GM18520 (cell line): ENCODE data around the gene MYO1E.
A peak's percentile ranks its signal among the peaks of the same experiment; 100 is the strongest.

ENCODE experiments used
- ATAC-seq: cut with Tn5 transposase; IDR thresholded peaks from one replicate; pipeline ENCODE4 v1.9.1; 2021; ENCODE audit not compliant: unreplicated experiment

The MYO1E gene

DNA sequence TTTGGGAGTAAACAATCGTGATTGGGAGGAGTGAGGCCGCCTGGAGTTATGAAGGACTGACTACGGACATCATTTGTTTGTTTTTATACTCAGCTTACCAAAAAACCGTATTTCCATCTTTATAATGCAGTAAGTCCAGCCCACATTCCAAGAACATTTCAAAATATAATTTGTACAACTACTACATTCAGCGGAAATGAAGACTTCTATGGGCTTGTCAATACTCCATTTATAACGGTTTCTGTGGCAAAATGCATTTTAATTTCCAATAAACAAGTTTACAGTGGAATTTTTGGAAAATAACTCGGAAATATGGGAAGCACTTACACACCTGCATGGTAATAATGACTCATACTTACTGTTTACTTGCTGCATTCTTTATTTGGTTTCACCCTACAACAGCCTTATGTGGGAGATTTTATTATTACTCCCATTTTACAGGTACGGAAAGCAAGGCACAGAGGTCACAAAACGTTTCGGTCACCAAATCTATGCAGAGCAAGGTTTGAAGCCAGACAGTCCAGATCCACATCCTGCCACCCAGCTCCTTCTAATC is 103.7 kb downstream of the MYO1E start:
- no peak for ATAC-seq

DNA sequence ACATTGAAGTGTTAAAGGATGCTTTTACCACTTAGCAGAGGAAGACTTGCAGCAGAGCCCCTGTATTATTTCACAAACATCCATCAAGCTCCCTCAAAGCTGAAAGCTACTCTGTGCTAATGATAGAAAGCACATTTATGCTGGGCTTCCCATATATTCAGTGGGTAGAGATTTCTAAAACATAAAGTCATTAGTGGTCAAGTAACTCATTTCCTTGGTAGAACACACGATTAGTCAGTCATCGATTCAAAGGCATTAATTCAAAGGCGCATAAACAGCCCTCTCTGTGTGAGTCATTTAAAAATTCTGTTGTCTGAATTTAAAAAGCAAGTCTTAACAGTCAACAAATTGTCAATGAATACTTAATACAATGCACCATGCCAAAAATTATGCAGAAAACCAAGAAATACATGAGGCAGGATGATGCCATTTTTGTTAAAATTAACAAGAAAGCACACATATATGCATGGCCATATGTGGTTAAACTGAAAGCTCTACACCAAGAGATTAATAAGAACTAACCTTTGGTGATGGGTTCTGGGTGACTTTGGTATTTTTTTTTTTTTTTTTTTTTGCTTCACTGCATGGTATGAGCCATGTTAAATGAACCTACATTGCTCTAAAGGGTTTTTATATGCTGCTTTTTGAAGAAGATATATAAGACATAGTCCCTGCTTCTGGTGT is 104.4 kb downstream of the MYO1E start:
- ATAC-seq = no peak

DNA sequence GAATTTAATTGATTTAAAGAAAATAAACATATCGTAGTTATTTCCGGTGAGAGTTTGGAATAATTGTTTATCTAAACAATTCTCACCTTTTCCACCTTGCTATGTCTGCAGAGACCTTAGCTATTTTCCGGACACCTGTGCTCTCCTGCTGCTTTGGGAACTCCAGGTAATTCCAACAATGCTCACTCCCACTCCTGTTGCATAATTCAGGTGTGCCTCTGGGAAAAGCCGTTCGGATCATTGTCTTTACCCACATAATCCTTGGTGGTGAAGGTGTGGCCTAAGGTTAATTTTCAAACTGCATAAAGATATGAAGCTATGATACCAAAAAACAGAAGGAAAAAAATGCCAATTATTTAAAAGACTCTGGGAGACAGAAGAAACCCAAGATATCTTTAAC is 106.6 kb downstream of the MYO1E start:
- no peak for ATAC-seq

DNA sequence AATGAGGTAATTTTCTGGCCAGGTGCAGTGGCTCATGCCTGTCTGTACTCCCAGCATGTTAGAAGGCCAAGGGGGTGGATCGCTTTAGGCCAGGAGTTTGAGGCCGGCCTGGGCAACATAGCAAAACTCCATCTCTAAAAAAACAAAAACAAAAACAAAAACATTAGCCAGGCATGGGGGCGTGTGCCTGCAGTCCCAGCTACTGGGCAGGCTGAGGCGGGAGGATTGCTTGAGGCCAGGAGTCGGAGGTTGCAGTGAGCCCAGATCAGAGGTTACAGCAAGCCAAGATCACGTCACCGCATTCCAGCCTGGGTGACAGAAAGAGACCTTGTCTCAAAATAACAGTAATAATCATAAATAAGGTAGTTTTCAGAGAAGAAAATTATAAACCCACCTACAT is 110.4 kb downstream of the MYO1E start:
- ATAC-seq = no peak

DNA sequence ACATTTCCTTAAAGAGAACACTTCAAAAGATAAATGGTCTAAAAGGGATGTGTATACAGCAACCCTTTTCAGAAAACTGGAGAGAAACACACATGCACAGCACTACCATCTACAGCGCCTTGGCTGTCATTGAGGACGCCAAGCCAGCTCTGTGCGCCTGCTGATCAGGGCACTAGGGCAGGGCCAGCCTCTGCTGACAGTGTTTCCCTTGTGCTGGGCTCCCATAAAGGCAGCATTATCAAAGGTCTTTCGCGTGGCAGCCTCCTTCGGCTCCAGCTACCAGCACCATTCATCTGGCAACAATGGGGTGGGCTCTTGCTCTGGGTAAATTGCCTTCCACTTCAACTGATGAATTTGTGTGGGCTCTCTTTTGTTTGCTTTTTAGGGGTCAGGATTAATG is 112.6 kb downstream of the MYO1E start:
- ATAC-seq = no peak

DNA sequence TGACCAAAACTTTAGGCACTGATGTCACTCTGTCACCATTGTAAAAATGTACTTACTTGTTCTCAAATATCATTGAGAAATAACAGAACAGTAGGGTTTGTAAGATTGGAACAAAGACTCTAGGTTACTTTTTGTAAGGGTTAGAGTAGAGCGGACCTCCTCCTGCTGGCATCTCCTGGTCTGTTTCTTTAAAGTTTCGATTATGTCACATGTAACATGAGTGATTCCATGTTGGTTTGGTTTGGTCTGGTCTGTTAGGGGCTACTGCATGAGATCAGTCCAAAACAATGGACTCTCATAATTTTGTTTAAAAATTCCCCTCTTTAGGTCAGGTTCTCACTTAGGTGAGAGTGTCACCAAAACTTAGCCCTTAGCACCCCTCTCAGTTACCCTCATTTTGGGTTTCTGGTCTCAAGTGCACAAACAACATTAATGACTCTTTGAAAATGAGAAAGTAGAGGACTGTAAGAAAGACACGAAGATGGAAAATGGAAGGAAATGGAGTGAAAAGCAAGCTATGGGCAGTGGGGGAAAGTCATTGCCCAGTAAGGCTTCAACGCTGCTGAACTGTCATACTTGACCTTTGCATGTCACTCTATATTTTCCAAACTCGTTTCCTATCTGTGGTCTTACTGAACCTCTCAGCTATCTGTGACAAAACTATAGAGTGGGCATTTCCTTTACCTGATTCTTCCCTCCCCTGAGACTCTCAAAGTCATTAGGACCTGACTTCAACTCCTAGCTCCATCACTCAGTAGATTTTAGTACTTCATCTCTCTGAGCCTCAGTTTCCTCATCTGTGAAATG is 113.3 kb downstream of the MYO1E start:
- ATAC-seq = no peak

DNA sequence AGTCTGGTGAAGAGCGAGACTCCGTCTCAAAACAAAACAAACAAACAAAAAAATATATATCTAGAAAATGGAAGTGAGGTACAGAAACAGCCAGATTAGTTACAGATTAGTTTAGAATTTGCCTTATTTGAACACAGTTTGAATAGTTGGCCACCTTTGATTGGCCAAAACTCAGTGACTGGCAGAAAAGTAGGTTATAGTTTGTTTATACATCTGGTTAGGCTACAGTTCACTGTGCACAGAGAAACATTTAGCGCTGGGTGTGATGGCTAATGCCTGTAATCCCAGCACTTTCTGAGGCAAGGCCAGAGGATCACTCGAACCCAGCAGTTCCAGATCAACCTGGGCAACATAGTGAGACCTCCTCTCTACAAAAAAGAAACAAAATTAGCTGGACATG is 114.4 kb downstream of the MYO1E start:
- no peak for ATAC-seq

DNA sequence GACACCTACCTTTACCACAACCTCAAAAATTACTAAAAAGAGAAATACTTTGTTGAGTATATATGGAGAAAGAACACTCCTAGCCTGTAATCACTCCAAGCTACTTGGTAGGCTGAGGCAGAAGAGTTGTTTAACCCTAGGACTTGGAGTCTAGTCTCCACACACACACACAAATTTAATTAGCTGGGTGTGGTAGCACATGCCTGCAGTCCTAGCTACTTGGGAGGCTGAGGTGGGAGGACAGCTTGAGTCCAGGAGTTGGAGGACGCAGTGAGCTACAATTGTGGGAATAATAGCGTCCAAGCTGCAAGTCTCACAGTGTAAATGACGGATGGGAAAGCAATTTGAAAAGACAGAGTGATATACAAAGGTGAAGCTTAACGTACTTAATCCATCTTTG is 115.5 kb downstream of the MYO1E start:
- ATAC-seq = no peak

DNA sequence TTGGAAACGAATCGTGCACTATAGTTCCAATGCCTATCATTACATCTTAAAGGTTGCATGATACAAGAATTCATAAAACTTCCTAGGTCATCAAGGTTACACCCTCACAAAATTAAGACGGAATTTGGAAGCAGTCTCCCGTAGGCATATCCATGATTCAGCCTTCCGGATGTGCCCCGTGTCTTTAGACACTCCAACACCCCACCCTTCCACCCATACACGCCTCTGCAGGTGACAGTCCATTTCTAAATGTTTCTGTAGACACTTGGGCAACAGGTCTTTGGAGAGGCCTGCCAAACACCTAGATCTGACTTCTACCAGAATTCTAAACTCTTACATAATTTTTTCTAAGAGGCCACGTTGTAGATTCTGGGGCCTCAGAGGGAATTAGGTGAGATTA is 116.2 kb downstream of the MYO1E start:
- ATAC-seq = no peak

DNA sequence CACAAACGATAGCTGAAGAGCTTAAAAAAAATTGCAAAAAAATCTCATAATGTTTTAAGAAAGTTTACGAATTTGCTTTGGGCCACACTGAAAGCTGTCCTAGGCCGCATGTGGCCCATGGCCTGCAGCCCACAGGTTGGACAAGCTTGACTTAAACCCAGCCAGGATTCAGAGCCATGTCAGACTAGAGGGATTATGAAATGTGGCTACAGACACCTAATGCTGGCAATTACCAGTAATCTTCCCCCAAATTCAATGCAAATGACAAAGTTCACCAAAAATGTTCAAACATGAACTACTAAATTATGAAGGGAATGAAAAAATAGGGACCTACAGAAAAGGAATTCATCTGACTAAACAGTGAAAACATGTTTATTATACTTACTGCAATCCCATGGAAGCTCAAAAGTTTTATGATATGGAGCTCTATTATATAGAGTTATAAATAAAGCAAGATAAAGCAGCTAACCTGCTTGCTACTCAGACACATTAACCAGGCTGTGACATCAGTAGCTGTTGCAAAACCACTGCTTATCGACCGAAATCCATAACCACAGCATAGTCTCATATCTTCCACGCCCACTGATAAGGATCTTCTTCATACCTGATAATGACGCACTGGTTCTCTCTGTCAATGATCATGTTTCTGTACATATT is 116.9 kb downstream of the MYO1E start:
- no peak for ATAC-seq

DNA sequence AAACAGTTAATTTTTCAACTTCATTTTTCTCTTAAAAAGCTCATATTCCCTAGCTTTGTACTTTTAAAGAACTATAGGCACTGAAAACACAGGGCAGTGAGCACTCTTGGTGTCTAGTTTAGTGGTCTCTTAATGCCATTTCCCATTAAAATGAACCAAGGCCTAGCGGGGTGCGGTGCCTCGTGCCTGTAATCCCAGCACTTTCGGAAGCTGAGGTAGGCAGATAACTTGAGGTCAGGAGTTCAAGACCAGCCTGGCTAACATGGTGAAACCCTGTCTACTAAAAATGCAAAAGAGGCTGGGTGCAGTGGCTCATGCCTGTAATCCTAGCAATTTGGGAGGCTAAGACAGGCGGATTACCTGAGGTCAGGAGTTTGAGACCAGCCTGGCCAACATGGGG is 120.5 kb downstream of the MYO1E start:
- ATAC-seq = no peak

DNA sequence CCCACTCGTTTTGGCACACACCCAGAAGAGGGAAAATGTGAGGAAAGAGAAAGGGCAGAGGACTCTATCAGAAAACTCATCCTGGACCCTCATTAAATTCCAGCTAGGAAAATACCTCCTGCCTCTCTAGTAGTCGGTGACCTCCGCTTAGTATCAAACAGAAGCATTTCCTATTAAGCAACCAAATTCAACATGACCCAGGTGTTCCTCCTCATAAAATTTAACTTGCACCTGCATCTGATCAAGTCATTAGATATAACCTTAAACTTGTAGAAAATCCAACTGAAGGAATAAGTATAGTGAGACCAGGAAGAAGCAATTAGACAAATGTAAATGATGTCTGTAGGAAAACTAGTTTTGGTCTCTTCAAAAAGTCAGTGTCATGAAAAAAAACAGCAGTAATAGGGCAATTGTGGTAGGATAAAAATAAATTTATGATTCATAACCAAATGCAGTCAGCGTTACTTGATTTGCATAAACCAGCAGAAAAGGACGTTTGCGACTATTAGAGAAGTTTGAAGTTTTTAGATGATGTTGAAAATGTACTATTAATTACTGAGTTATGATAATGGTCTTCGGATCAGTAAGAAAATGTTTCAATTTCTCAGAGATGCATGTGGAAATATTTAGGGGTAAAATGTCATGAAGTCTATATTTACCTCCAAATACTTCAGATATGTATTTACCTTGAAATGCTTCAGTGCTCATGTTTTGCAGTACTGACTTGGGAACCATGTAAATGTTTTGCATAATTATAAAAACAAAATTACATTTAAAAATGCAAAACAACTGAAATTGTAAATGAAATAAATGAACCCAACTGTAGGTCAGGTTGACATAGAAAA is 121.4 kb downstream of the MYO1E start:
- ATAC-seq = peak; percentile 48

DNA sequence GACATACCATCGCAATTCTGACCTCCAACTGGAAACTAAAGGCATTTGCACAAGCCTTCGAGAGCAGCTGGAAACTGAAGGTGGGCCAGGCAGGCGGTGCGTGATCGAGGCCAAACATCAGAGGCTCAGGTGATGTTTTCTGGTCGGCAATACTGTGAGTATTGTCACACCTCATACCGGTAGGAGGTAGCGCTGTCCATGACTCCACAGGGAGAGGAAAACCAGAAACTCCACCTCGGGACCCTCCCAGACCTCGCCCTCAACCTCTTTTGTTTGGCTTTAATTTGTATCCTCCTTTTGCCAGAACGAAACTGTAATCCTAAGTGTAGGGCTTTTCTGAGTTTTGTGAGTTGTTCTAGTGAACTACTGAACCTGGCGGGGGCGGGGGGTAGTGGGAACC is 122.4 kb downstream of the MYO1E start:
- no peak for ATAC-seq

DNA sequence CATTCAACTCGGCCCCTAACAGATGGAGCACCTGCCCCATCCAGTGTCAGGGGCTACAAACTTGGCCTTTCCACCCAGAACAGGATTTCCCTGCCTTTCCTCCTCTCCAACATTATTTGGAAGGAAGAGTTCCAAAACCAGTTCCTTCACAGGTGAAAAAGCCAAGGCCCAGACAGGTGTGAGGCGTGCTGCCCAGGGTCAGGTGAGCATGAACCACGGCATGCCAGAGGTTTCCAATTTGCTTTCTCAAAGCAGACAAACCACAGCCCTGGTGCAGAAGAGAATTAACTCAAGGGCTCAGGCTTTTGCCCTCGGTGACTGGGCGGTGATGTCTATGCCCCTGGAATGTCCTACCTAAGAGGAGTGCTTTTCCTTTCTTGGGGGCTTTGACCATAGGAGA is 122.9 kb downstream of the MYO1E start:
- ATAC-seq = no peak

DNA sequence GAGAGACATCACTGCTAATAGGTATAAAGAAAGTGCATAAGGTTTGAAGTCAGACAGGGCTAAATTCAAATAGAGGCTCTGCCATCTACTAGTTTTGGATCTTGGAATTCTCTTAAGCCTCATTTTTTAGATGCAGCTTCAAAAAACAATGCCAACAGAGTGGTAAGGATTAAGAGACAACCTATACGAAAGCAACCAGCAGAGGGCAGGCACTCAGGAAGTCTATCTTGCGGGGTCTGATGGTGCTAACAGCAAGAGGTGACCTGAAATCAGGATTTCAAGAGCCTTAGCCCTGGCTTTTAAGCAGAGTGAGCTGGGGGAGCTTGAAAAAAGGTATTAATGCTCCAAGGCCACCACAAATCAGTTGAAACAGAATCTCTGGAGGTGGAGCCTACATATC is 125.3 kb downstream of the MYO1E start:
- ATAC-seq = no peak

DNA sequence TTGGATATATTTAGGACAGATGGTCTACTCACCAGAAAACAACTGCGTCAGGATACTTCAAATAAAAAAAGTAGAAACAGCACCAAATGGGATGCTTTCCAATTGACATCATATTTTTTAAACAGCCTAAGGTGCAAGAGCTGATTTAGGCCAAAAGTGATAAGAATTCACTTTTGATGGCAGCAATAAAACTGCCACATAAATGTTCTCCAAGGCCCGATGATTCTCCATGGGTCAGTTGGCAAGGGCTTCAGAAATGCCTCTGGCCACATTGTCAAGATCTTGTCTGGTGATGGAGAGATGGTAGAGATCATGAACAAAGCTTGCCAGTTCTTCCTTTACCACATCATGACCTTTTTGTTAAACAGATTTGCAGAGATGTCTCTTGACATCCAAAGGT is 127.1 kb downstream of the MYO1E start:
- ATAC-seq = no peak

DNA sequence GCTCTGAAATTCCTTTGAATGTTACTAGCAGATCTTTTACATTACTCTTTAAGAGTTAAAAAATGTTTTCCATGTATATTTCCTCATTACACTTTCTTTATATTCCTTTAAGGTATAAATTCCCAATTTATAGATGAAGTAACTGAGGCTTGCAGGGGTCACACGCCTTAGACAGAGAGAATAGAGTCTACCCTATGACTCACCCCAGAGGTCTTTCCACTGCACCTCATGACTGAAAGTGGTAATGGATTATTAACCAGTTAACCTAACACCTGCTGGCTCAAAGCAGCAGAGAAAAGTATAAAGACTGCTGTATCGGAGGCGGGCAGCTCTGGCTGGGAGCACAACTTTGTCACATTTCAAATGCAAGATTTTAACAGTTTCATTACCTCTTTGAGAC is 128.3 kb downstream of the MYO1E start:
- peak; percentile 89 for ATAC-seq

DNA sequence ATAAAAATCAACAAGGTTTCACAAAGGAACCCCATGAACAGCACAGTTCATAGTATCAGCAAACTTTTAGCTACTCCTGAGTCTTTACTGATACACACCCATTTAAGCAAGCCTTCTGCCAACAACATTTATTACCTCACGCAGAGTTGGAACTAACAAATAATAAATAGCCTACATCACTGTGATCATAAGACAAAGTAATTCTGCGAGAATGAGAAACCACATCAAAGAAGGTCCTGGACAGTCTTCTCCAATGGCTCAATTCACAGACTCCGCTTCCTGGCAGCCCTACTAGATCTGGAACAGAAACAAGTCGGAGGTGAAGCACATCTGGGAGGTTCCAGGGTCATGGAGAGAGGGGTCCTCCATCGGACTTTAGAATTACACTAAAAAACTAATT is 129.0 kb downstream of the MYO1E start:
- no peak for ATAC-seq

DNA sequence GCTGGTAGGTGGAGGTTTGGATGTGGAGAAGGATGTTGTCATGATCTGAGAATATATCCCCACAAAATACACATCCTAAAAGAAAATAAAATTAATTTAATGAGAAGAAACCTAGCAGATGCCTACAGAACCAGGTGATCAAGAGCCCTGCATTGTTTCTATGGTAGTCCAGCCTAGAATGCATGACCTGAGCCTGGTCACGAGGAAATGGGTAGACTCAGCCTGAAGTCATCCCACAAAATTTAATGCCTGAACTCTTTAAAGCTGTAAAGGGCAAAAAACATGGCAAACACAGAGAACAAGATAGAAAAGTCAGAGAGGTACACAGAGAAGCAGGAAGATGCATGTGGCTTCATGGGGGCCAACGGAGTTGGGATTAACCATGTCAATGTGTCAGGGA is 130.0 kb downstream of the MYO1E start:
- no peak for ATAC-seq

DNA sequence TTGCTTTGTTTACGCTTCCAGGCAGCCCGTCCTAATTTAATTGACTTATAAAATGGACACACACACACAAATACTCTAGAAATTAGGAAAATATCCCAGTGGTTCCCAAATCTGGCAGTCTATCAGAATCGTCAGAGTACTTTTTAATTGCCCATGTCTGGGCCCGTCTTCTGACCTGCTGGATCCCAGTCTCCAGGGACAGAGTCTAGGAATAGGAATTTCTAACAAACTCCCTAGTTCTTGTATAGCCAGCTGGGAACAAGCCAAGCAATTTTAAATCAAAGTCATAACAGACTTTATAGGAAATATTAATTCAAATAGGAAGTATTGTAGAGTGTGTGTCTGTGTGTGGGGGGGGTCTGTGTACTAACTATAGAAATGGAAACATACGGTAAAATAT is 132.6 kb downstream of the MYO1E start:
- ATAC-seq = no peak

DNA sequence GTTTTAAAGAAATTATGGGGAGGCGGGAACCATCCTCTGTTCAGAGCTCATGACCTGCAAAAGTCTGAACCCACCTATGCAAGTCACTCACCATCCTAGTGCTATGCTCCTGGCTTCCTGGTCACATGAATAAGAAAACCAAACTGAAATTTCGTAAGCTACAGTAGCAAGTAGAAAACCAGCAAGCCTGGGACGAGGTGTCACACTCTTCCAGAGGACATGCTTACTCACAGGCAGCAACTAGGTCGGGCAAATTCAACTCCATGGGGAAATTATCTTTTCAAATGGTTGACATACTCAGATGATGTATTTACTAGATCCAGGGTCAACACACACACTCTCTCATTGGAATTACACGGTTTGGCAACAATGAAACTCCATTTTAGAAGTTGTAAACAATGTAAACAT is 134.7 kb downstream of the MYO1E start:
- peak; percentile 25 for ATAC-seq
